Measurements from ENCODE around the gene KIF16B. TPM values are rescaled to one million over a fixed set of nuclear protein-coding genes. Genes with fewer than 3 reads are reported as not detected.

The KIF16B gene
- total and polyA plus RNA-seq, 2 donors (not counting 3 experiments of a cell fraction or from before 2014, with no cell fraction given): 2.9 to 8.8 TPM

GRCh38 chr20:16616317-16616716, 43.1 kb upstream of the KIF16B start:
- POLR2A ChIA-PET: no interaction called here
- CTCF ChIA-PET: no interaction called here
- H3K9ac ChIP-seq (replicated peaks; ENCODE audit: extremely low read depth, insufficient read depth, low read length): no peak overlapping the region
- dilution Hi-C loops (cut with MboI; ENCODE audit: extremely low pct_ligation_motif_present, low sequenced_read_pairs): no loop called here
- TF ChIP-seq FOS (IDR thresholded peaks at IDR 0.05; ENCODE audit: borderline replicate concordance, insufficient read depth, low read length): no peak
- no peak for TF ChIP-seq MYC (IDR thresholded peaks at IDR 0.05; ENCODE audit: low read depth, low read length)
- TF ChIP-seq, protein P1, sequence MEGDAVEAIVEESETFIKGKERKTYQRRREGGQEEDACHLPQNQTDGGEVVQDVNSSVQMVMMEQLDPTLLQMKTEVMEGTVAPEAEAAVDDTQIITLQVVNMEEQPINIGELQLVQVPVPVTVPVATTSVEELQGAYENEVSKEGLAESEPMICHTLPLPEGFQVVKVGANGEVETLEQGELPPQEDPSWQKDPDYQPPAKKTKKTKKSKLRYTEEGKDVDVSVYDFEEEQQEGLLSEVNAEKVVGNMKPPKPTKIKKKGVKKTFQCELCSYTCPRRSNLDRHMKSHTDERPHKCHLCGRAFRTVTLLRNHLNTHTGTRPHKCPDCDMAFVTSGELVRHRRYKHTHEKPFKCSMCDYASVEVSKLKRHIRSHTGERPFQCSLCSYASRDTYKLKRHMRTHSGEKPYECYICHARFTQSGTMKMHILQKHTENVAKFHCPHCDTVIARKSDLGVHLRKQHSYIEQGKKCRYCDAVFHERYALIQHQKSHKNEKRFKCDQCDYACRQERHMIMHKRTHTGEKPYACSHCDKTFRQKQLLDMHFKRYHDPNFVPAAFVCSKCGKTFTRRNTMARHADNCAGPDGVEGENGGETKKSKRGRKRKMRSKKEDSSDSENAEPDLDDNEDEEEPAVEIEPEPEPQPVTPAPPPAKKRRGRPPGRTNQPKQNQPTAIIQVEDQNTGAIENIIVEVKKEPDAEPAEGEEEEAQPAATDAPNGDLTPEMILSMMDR (IDR thresholded peaks at IDR 0.05; ENCODE audit: extremely low read depth in 1 of 2, insufficient read depth in 1 of 2, low read depth in 1 of 2, low read length in 2 of 2): no peak
- no peak for TF ChIP-seq EZH2 (IDR thresholded peaks at IDR 0.05; ENCODE audit: borderline replicate concordance, low read depth, low read length, severe bottlenecking)
- TF ChIP-seq POLR2A (IDR thresholded peaks at IDR 0.05; ENCODE audit: low read depth, low read length): no peak
- TF ChIP-seq MAX (IDR thresholded peaks at IDR 0.05; ENCODE audit: insufficient read depth, insufficient read length): no peak
- TF ChIP-seq GATA2 (IDR thresholded peaks at IDR 0.05; ENCODE audit: insufficient read depth, insufficient read length, low read depth, low read length): no peak
- no peak for TF ChIP-seq POLR2AphosphoS5 (IDR thresholded peaks at IDR 0.05; ENCODE audit: insufficient read depth, low read depth, low read length)
- no peak for TF ChIP-seq JUN (IDR thresholded peaks at IDR 0.05; ENCODE audit: borderline replicate concordance, insufficient read depth, insufficient read length, low read depth)
- H3K79me2 ChIP-seq (ENCODE audit: control insufficient read depth, insufficient read depth, low read length): no peaks in the 10 kb centered on the region
- no peak overlapping the region for H2AFZ ChIP-seq (ENCODE audit: low read depth, low read length)
- no peak overlapping the region for H3K4me2 ChIP-seq (ENCODE audit: insufficient read depth, low read length)
- H3K36me3 ChIP-seq (ENCODE audit: control insufficient read depth in 2 of 2, extremely low read depth in 1 of 2, insufficient read depth in 2 of 2, low read length in 2 of 2): no peaks in the 10 kb centered on the region
- no TSS peak for BruUV-seq (replicated peaks)
- no peaks in the 10 kb centered on the region for H3K9me3 ChIP-seq (replicated peaks; ENCODE audit: control insufficient read depth, insufficient read depth, low read length)
- FAIRE-seq (no peak), DNase-seq (ENCODE audit: low read depth, low spot score) (no peak)
- H3K27me3 ChIP-seq (ENCODE audit: control insufficient read depth in 2 of 2, insufficient read depth in 2 of 2, low read length in 2 of 2): no peaks in the 10 kb centered on the region
- H4K20me1 ChIP-seq (replicated peaks; ENCODE audit: control insufficient read depth, extremely low read depth, insufficient read depth, low read length): no peaks in the 10 kb centered on the region
- no peak overlapping the region for H3K4me3 ChIP-seq (replicated peaks in 1 of 3; ENCODE audit: insufficient read depth in 1 of 3, low read depth in 1 of 3, low read length in 3 of 3)
- no peaks in the 10 kb centered on the region for H3K4me1 ChIP-seq (ENCODE audit: control insufficient read depth, extremely low read depth, insufficient read depth, low read length)
- H3K9me1 ChIP-seq (replicated peaks; ENCODE audit: control insufficient read depth, extremely low read depth, insufficient read depth, low read length): no peaks in the 10 kb centered on the region
- intact Hi-C loops (cut with micrococcal nuclease): no loop called here
- no peak overlapping the region for H3K27ac ChIP-seq (ENCODE audit: insufficient read depth, low read depth, low read length)
